ENCODE measurements around the gene MGLL.

The MGLL gene

DNA sequence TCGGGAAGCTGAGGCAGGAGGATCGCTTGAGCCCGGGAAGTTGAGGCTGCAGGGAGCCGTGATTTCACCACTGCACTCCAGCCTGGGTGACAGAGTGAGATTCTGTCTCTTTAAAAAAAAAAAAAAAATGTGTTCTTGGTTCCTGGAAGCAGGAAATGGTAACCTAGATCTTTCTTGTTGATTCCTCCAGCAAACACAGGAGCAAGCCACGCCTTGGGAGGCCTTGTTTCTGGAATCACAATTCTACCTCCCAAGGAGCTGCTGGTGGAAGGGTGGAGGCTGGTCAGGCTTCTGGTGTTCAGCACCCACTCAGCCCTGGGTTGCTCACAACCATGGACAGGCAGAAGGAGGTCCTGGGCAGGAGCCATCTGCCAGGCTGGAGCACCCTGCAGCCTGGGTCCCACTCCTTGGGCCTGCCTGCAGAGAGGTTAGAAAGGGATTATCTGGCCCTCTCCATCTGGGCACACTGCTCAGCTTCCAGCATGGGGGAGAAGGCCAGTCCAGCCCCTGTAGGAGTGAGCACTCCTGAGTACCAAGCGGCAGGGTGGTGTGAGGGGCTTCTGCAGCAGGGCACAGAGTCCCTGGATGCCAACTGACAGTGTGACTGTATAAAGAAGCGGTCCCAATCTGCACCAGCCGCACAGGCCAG is 84.0 kb downstream of the MGLL start:
- no peak for FAIRE-seq

DNA sequence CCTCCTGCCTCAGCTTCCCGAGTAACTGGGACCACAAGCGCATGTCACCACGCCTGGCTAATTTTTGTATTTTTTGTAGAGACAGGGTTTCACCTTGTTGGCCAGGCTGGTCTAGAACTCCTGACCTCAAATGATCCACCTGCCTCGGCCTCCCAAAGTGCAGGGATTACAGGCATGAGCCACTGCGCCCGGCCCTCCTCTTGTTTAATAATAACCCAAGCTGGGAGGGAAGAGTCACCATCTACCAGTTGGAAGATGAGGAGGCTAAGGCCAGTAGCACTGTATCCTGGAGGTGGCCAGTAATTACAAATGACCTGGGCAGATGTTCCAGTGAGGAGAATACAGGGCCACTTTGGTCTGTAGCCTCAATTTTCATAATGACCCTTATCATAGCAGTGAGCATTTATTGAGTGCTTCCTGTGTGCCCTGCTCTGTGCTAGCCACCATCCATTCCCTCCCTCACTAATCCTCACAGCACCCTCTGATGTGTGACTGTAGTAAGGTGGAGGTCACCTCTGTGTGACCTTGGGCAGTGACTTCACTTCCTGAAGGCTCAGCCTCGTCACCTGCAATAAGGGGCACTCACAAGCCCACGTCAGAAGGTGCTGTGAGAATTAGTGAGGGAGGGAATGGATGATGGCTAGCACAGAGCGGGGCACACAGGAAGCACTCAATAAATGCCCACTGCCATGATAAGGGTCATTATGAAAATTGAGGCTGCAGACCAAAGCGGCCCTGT is 85.3 kb downstream of the MGLL start:
- FAIRE-seq = no peak

DNA sequence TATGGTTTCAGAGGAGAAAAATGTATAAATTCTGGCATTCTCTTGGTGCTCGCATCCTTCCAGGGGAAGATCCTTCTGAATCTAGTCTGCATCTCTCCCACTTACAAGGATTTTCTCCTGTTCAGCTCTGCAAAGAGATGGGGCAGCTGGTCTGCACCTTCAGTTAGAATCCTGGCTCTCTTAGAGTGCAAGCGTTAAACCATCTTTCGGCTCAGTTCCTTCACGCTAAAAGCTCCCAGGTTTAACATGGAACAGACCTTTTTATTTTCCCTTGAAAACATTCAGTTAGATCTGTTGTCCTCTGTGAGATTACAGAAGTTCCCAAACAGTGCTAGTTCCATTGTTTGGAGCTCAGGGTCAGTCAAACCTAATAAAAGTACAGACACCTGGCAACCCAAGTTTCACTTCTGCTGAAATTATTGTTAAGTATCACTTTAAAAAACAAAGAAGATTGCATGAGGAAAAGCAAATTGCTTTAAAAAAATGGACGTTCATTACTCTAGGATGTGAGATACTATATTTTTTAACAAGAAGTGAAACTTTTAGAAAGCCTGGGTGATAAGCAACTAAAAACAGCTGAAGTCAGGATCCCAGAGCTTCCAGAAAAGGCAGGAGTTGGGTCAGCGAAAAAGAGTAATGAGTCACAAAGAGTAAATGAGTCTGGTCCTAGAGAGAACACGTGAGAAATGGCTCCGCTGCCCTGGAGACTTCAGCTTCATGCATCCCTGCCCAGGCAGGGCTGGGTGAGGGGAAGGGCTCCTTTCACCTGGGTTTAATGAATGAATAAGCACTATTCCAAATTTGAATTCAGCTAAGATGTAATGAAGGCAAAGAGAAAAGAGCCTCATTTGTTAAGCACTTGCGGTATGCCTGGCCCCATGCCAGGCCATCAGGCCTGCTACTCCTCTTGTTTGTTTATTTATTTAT is 86.3 kb downstream of the MGLL start:
- no peak for FAIRE-seq

DNA sequence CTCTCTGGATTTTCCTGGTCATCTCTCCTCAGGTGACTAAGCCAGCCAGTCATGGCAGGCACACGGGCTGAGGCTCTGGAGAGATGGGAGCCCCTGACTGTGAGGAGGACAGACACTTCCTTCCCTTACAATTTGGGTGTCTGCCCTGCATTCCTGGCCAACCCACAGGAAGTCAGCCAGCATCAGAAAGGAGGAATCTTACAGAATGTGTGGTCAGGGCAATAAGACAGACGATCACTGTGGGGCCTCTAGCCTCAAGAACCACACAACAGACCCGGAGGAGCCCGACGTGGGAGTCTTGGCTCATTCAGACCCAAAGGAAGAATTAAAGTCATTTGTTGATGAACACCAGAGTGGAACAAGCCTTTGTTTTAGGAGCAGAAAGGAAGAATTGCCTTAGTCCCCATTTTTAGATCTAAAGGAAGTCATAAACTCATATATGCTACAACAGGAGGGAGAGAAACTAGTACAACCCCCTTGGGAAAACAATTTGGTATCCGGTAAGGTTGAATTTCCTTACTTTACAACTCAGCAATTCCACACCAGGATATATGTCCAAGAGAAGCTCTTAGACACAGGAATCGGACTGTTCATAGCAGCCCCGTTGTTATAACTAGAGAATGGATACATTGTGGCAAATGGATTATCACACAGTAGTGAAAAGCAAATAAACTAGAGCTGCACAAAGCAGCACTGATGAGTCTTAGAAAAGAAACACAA is 87.4 kb downstream of the MGLL start:
- no peak for FAIRE-seq

DNA sequence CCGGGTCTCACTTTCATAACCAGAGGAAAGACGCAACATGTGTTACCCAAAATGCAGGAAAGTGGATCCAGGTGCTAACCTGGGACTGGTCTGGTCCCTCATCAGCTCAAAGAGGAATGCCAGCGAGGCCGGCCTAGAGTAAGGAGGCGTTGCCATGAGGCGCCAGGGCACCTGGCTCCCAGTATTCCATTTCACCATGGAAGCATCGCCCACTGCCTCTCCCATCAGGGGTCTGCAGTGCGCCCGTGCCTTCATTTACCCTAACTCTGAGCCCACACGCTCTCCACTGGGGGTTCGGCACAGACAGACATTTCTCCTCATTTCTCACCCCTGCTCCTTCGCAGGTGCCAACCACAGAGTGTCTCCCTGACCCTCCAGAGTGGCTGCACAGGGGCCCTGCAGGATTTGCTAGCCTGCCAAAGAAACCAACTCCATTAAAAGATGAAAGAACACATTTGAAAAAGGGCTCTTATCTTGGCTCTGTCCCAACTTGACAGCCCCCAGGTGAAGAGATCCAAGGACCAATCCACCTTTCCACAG is 88.1 kb downstream of the MGLL start:
- no peak for FAIRE-seq

DNA sequence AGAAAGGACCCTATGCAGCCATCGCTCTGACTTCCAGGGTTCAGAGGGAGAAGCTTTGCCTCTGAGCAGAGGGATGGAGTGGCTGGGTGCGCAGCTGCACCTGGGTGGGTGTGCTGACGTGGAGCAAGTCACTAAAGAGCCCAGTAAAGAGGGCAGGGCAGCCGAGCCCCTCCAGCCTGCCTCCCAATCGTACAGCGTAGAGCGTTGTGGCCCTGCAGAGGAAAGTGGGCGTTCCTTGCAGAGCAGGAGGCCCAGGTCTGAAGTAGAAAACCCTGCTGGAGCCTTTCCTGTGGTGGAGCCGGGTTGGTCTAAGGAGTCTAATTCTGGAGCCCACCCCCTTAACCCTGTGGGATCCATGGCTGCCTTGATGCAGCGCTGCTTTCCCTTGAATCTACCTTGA is 88.5 kb downstream of the MGLL start:
- FAIRE-seq = no peak

DNA sequence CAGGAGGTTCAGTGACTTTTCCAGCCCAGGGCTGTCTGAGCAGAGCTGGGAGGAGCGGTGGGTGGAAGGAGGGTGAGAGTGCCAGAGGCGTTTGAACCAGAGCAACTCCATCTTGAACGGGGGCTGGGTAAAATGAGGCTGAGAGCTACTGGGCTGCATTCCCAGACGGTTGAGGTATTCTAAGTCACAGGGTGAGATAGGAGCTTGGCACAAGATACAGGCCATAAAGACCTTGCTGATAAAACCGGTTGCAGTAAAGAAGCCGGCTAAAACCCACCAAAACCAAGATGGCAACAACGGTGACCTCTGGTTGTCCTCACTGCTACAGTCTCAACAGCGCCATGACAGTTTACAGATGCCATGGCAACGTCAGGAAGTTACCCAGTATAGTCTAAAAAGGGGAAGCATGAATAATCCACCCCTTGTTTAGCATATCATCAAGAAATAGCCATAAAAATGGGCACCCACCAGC is 89.4 kb downstream of the MGLL start:
- no peak for FAIRE-seq

DNA sequence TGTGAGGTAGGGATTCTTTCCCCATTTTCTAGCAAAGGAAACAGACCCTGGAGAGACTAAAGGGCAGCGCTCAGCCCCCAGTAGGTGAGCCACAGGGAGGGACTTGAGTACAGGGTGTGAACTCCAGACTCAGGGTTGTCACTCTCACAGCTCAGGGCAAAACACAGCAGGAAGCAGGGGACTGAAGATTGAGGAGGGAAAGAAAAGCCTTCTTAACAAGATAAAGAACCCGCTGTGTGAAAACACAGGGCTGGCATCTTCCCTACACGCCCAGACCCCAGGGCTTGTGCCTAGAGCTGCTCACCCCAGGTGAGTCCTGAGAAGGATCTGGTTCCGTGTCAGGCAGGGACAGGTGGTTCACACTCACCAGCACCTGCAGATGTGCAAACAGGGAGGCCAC is 90.0 kb downstream of the MGLL start:
- FAIRE-seq = no peak

DNA sequence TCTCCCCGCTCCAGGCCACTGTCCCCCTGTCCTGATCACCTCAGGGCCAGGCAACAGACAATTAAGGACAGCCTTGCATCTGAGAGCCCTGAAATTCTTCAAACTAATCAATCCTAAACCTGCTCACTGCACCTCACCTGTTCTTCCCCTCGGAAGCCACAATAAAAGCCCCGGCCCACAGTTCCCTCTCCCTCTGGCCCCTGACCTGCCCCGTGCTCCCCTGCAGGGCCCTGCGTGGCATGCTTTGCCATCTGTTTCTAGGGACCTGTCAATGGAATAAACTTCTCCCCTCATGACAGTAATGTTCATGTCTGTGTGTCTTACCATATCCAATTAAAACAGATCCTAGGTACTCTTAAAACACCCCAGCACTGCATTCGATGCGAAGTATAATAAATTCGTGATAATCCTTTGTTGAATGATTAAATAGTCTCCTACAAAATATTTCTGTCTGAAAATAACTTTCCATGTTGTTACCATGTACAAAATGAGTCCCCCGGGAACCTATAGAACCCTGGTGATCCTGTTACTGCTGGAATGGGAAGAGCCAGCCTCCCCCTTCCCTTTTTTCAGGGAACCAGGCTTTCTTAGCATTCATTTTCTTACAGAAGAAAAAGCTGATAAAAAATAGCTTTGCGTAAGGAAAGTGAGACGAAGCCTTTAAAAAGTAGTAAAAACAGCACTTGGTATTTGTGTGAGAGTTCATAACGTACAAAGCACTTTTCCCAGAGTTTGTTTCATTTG is 90.6 kb downstream of the MGLL start:
- no peak for FAIRE-seq

DNA sequence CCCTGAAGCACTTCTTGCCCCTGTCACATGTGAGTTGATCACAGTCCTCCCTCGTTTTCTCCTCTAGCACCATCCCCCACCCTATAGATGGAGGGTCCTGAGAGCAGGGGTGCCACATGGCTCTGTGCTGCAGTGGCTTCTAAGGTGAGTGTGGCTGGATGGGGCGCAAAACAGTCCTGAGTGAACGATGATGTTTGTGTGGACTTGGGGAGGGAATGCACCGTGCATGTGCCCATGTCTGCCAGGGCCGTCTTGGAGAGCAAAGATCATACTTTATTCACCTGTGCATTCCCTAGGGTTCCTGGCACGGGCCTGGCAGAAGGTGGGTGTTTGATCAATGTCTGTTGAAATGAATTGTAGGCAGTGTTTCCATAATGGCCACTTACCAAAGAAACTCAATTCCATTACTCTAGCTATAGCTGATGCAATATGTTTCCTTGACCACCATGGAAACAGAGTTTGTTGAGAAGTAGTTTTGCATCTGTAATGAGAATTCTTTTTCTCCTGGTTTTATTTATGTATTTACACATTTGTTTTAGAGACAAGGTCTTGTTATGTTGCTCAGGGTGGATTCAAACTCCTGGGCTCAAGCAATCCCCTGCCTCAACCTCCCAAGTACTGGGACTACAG is 91.5 kb downstream of the MGLL start:
- FAIRE-seq = no peak

DNA sequence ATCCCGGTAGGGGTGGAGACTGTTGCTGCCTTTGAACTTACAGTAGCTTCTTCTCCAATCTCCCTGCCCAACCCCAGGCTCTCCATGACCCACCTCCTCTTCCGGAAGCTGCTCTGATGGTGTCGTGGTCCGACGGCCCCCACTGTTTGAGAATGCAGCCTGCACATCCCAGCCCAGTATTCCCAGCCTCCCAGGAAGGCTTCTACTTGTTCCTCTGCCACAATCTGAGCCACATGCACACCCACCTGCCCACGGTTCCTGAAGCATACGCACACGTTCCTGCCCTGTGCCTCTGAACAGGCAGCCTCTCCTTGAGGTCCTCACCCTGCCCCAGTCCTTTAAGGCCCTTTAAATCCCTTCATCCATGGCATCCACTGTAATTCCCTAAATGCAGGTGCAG is 92.1 kb downstream of the MGLL start:
- no peak for FAIRE-seq

DNA sequence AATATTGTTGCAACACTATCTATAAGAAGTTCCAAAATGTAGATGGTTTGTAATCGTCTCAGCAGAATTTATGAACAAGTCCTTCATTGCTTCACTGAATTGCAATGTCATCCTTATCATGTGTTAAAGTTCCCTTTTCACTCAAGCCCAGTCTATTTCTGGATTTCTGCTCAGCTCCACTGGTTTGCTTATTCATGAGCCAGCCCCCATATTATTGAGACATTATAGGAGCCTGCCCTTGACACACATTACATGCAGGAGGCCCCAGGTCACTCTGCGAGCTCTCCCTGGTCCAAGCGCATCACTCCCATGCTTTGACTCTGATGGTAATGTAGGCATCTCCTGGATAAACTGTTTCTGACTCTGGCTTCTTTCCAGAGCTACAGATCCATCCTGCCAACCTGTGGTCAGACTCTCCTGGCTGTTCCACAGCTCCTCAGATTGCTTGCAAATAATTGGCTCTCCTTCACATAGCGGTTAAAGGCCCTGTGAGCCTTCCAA is 92.7 kb downstream of the MGLL start:
- no peak for FAIRE-seq

DNA sequence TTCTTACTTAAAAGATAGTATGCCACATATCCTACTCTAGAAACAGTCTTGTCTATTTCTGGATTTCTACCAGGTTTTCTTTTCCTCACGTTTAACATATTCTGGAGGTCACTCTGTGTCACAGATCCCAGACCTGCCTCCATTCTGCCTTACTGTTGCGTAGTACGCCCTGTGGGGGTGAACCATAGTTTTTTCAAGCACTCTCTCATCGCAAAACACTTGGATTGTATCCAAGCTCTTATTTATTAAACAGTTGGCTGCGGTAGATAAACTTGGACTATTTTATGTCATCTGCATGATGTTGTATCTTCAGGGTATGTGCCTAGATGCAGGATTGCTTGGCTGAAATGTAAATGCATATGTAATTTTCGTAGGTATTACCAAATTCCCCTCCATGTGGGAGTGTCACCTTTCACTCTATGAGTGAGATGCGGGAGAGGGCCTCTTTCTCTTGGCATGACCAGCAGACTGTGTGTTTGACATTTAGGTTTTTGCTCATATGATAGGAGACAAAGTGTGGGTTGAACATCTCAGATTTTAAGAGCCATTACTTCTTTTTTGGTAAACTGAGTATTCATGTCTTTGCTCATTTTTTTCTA is 93.8 kb downstream of the MGLL start:
- no peak for FAIRE-seq

DNA sequence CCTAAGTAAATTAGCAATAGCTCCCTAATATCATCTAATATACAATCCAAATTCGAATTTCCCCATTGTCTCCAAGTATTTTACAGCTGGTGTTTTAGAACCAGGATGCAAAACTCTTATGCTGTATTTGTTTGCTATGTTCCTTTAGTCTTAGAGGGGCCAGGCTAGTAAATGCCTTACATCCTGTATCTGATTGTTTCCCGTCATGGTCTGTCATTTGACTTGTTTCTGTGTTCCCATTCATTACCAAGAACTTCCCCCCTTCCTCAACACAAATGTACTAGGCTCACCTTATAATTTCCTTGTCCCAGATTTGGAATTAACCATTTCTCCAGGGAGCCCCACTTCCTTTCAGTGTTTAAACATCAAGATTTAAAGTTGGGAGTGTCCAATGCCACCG is 95.4 kb downstream of the MGLL start:
- no peak for FAIRE-seq

DNA sequence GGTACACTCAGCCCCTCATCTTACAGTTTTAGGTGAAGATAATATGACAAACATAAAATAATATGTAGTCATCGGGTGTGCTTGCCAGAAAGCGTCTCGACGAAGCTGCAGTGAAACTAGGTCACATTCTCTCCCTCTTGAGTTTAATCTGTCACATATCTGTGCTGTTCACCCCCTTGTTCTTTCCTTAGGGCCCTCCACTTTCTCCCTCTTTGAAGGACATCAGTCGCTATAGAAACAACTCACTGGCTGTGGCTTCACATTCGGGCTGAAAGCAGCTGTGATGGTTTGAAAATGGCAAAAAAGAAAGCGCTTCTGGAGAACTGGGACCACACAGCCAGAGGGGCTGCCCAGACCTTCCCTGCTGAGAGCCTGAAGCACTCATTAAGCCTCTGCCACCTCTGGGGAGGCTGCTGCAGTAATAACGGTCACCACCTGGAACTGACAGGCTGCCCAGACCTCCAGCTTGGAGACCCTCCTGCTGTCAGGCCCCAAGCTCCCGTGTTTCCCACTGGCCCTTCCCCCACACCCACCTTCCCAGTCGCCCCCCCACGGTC is 99.2 kb downstream of the MGLL start:
- no peak for FAIRE-seq

DNA sequence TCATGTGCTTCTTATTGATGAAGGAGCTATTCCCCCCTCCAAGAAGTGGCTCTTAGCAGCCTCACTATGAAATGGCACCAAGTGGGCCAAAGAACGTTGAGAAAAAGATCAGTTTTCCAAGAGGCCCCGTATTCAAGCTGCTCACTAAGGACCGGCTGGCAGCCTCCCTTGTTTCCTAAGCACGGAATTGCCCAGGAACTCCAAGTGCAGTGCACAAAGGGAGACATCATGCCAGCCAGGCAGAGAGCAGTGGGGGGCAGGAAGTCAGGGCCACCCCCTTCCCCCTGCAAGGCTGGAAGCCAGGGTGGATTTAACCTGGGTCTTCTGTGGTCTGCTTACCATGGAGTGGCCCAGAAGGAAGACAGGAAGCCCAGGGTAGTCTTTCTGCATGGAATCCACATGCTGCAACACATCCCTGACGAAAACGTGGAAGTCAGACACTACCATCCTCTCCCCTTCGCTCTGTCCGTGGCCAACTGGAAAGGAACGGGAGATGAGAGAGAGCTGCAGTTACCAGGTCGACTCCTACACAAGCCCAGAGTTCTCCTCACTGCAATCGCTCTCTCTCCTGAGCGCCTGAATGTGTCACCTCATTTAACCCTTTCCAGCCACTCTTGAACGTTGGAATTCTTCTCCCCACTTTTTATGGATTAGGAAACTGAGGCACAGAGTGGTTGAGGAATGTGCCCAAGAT is 100.1 kb downstream of the MGLL start:
- no peak for FAIRE-seq

DNA sequence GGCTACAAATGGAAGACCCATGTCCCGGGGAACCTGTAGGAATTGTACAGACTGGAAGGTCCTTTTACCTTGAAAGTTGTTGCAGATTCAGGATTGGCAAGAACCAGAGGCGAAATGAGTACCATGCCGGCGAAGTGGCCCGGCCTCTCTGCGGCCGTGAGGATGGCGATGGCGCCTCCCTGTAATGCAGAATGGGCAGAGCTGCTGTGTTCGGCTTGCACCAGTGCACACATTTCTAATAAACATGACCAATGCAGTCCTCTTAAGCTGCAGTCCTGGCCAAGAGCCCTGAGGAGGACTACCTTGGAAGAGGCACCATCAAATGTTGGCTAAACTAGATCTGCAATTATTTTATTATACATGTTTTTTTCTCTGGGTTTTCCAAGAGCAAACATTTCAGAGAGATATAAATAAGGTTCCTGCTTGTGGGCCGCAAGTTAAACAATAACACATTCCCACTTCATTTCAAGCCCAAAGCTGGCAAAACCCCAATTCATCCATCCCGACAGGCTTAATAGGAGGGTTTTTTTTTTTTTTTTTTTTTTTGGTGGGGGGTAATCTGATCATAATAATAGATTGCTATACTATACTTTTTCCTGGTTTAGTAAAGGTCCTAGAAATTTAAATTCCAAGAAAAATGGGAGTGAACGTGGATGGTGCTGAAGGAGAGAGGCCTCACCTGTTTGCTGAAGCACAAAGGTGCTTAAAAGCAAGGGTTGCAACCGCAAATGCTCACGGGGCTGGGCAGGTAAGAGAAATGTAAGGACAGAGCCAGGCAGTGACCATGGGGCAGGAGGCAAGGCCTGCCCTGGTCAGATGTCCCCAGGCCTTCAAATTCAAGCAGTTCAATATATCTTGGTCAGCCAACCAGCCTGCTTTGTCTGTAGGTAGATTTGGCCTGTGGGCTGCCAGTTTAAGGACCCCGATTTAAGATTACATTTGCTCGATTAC is 101.1 kb downstream of the MGLL start:
- FAIRE-seq = no peak

DNA sequence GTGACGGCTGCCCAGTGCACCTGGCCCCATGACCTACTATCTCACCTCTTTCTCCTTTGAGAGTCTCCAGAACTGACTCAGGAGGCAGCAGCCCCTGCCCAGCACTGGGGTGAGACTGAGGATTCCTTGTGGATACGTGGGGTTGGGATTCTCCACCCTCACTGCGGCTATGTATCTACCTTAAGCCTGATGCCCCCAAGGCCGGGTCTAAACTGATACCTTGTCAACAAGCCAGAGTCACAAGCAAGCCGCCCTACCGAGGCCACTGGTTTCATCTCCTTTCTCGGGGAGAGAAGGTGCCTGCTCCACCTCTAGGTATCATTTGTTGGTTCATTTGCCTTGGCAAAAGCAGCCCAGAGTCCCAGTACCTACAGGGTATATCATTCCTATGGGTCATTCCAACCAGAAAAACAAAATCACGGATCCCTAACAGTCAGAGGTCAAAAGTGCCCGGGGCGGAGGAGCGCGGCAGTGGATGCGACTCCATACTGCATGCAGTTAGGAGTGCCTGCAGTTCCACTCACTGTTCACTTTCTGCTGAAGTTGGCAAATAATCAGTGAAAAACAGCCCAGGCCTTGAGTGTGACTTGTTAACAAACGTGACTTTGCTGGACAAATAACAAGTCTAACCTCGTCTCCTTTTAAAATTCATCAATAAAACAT is 102.0 kb downstream of the MGLL start:
- FAIRE-seq = no peak
